Endothelial cell of umbilical vein (primary cell): ENCODE results near the gene RBP5. TPM values are rescaled to one million over a fixed set of nuclear protein-coding genes. Genes with fewer than 3 reads are reported as not detected.

Source experiments
- Bru-seq: library from RNA; stranded (reverse); fragments of 400-500 nt; gene quantifications from one replicate; lab custom pipeline; 2021; lab: Mats Ljungman, UMichigan
- BruChase-seq, 2 experiments: library from RNA; stranded (reverse); fragments of 400-500 nt; gene quantifications; one replicate each; lab custom pipeline; 2021; lab: Mats Ljungman, UMichigan
- BruUV-seq: library from RNA; stranded (reverse); fragments of 400-500 nt; replicated peaks from 2 replicates; lab custom pipeline; 2021; lab: Mats Ljungman, UMichigan
- CTCF ChIA-PET: fragments of 300-600, 350-600 bp; sonication (Branson Sonifier 250); formaldehyde crosslinking; loops from one replicate; lab custom pipeline; 2021; ENCODE audit warnings: antibody characterized with exemption, inconsistent platforms; lab: Charles Lee
- POLR2A ChIA-PET: fragments of 300-600, 350-600 bp; sonication (Branson Sonifier 250); formaldehyde crosslinking; loops from one replicate; lab custom pipeline; 2021; ENCODE audit warnings: antibody characterized with exemption, inconsistent platforms; lab: Charles Lee
- DNase-seq: peaks from one replicate; pipeline ENCODE4 v3.0.0-alpha.2; 2011; ENCODE audit warnings: low read depth, low spot score
- FAIRE-seq: peaks from 2 replicates; lab custom pipeline; 2011; peaks lifted over from hg19 to GRCh38; lab: Jason Lieb, UNC
- H2AFZ ChIP-seq: 2 replicates; pipeline ENCODE4 v1.6.0; 2012; ENCODE audit warnings: low read depth, low read length, control low read depth, inconsistent platforms
- H3K27ac ChIP-seq: 2 replicates; pipeline ENCODE4 v1.5.1; 2011; ENCODE audit warnings: low read depth, mild to moderate bottlenecking, control low read depth, low read length, moderate library complexity; ENCODE audit not compliant: insufficient read depth
- H3K27me3 ChIP-seq, 2 experiments: 2 replicates each; pipeline versions ENCODE4 v1.6.0 to v1.6.1; 2011; ENCODE audit warnings: low read length in 2 of 2, mixed read lengths in 1 of 2; ENCODE audit not compliant: control insufficient read depth in 2 of 2, insufficient read depth in 2 of 2
- H3K36me3 ChIP-seq, 2 experiments: 2 replicates in 1 of 2; 3 replicates in 1 of 2; pipeline ENCODE4 v1.5.1; 2011; ENCODE audit warnings: low read length in 2 of 2, mild to moderate bottlenecking in 1 of 2, moderate library complexity in 1 of 2; ENCODE audit not compliant: control insufficient read depth in 2 of 2, insufficient read depth in 2 of 2; ENCODE audit errors: extremely low read depth in 1 of 2
- H3K4me1 ChIP-seq: 3 replicates; pipeline ENCODE4 v1.5.1; 2011; ENCODE audit warnings: mild to moderate bottlenecking, low read length; ENCODE audit not compliant: control insufficient read depth, insufficient read depth; ENCODE audit errors: extremely low read depth
- H3K4me2 ChIP-seq: 2 replicates; pipeline ENCODE4 v1.6.1; 2011; ENCODE audit warnings: low read length, control low read depth, mixed read lengths; ENCODE audit not compliant: insufficient read depth
- H3K4me3 ChIP-seq, 3 experiments: fragments of 200-600 bp in 1 of 3; sonication (generic), shearing (Covaris generic) in 1 of 3; replicated peaks in 1 of 3; 2 replicates each; pipeline ENCODE4 v1.5.1; 2011 to 2016; ENCODE audit warnings: control low read depth in 3 of 3, low read length in 3 of 3, mild to moderate bottlenecking in 2 of 3, inconsistent platforms in 1 of 3, low read depth in 1 of 3, moderate library complexity in 1 of 3; ENCODE audit not compliant: insufficient read depth in 1 of 3
- H3K79me2 ChIP-seq: 2 replicates; pipeline ENCODE4 v1.6.0; 2012; ENCODE audit warnings: low read length, inconsistent platforms; ENCODE audit not compliant: control insufficient read depth, insufficient read depth
- H3K9ac ChIP-seq: replicated peaks from 2 replicates; pipeline ENCODE3; 2011; ENCODE audit warnings: low read length, control low read depth; ENCODE audit not compliant: insufficient read depth; ENCODE audit errors: extremely low read depth
- H3K9me1 ChIP-seq: replicated peaks from 3 replicates; pipeline ENCODE4 v1.6.0; 2011; ENCODE audit warnings: mild to moderate bottlenecking, low read length; ENCODE audit not compliant: control insufficient read depth, insufficient read depth; ENCODE audit errors: extremely low read depth
- H3K9me3 ChIP-seq: replicated peaks from 2 replicates; pipeline ENCODE4 v1.5.1; 2012; ENCODE audit warnings: low read length, inconsistent platforms; ENCODE audit not compliant: control insufficient read depth, insufficient read depth
- H4K20me1 ChIP-seq: replicated peaks from 2 replicates; pipeline ENCODE3; 2011; ENCODE audit warnings: mild to moderate bottlenecking, low read length; ENCODE audit not compliant: control insufficient read depth, insufficient read depth; ENCODE audit errors: extremely low read depth
- CTCF ChIP-seq, 2 donors: IDR thresholded peaks; 1 replicate in 1 of 2; 2 replicates in 1 of 2; pipeline ENCODE4 v1.5.1; 2011; ENCODE audit warnings: low read length in 2 of 2, mild to moderate bottlenecking in 2 of 2, moderate library complexity in 2 of 2, control low read depth in 1 of 2, inconsistent platforms in 1 of 2, low read depth in 1 of 2; ENCODE audit not compliant: insufficient read depth in 1 of 2; ENCODE audit errors: extremely low read depth in 1 of 2
- EZH2 ChIP-seq: IDR thresholded peaks from 2 replicates; pipeline ENCODE4 v1.6.1; 2012; ENCODE audit warnings: borderline replicate concordance, low read depth, mild to moderate bottlenecking, moderate library complexity, low read length, inconsistent platforms; ENCODE audit not compliant: severe bottlenecking
- FOS ChIP-seq: IDR thresholded peaks from 2 replicates; pipeline ENCODE4 v1.6.1; 2011; ENCODE audit warnings: mild to moderate bottlenecking, low read length, moderate library complexity, borderline replicate concordance; ENCODE audit not compliant: insufficient read depth
- GATA2 ChIP-seq: IDR thresholded peaks from 2 replicates; pipeline ENCODE4 v1.7.0; 2011; ENCODE audit warnings: low read depth, mild to moderate bottlenecking, moderate library complexity, mixed read lengths, low read length; ENCODE audit not compliant: insufficient read length, insufficient read depth
- JUN ChIP-seq: IDR thresholded peaks from 2 replicates; pipeline ENCODE4 v1.6.1; 2011; ENCODE audit warnings: borderline replicate concordance, low read depth; ENCODE audit not compliant: insufficient read length, insufficient read depth
- MAX ChIP-seq: IDR thresholded peaks from 2 replicates; pipeline ENCODE4 v1.6.1; 2011; ENCODE audit not compliant: insufficient read depth, insufficient read length
- MYC ChIP-seq: IDR thresholded peaks from one replicate; pipeline ENCODE4 v1.6.1; 2011; ENCODE audit warnings: mild to moderate bottlenecking, low read depth, low read length
- POLR2A ChIP-seq: IDR thresholded peaks from 2 replicates; pipeline ENCODE4 v1.6.1; 2012; ENCODE audit warnings: low read depth, mild to moderate bottlenecking, control low read depth, low read length
- POLR2AphosphoS5 ChIP-seq: IDR thresholded peaks from 2 replicates; pipeline ENCODE4 v1.6.1; 2012; ENCODE audit warnings: low read depth, mild to moderate bottlenecking, control low read depth, low read length, moderate library complexity; ENCODE audit not compliant: insufficient read depth
- dilution Hi-C: fragments of 300-500 bp; cut with MboI; formaldehyde crosslinking; loops from one replicate; pipeline ENCODE4 v1.15.0; 2019; ENCODE audit warnings: low sequenced_read_pairs; ENCODE audit not compliant: extremely low pct_ligation_motif_present
- intact Hi-C: fragments of 100-400 bp; cut with micrococcal nuclease; formaldehyde crosslinking; loops from one replicate; pipeline ENCODE4 v1.10.0; 2022
- long read RNA-seq: library from polyadenylated mRNA; stranded (forward); transcript quantifications from one replicate; pipeline ENCODE4 v2.0.0, GENCODE V29; 2021
- polyA minus RNA-seq, 3 experiments: library from RNA; depleted of rRNA, polyadenylated mRNA; stranded (reverse); fragments of >200 nt; gene quantifications; 1 replicate in 1 of 3; 2 replicates in 2 of 3; pipeline ENCODE4 v1.2.3, GENCODE V29; 2011
- polyA plus RNA-seq, 4 experiments: library from polyadenylated mRNA; depleted of rRNA in 3 of 4; stranded (reverse) in 3 of 4; unstranded in 1 of 4; fragments of >200 nt; gene quantifications; 2 replicates each; pipeline versions ENCODE4 v1.2.1 to v1.2.3, GENCODE V29; 2011 to 2012; ENCODE audit warnings: missing spikeins in 1 of 4
- total RNA-seq: library from RNA; stranded (reverse); gene quantifications from 2 replicates; pipeline ENCODE4 v1.2.3, GENCODE V29; 2021

RBP5 gene
- not detected in 2 replicates for total RNA-seq
- 0.11 and 0.12 TPM in 2 replicates for polyA plus RNA-seq
- 0.19 and 0.20 TPM in 2 replicates for polyA plus RNA-seq (2011; cell fraction: cytosol; rRNA removed)
- 0.59 and 1.5 TPM in 2 replicates for polyA plus RNA-seq (2011; cell fraction: nucleus; rRNA removed)
- 0.71 and 1.3 TPM in 2 replicates for polyA plus RNA-seq (2012)
- polyA minus RNA-seq: 0.25 TPM in 1 of 2 replicates, not detected in the other
- polyA minus RNA-seq (2011; cell fraction: cytosol; rRNA and poly(A)+ RNA removed): not detected
- not detected in 2 replicates for polyA minus RNA-seq (2011; cell fraction: nucleus; rRNA and poly(A)+ RNA removed)
- not detected for Bru-seq, nascent RNA
- BruChase-seq, experiment 1, labeled RNA remaining after a 6-hour chase: percentile 19 among the genes with signal in this experiment
- BruChase-seq, experiment 2, labeled RNA remaining after a 2-hour chase: percentile 13 among the genes with signal in this experiment
- long read RNA-seq, partial matches to known transcripts: 0 of 1 reads
- long read RNA-seq, other reads (novel, unspliced or antisense): 1 of 1 reads

- DNase-seq: no peak
- no peaks in the 10 kb centered on the region for H3K9me3 ChIP-seq
- peak within 1 kb of the TSS; percentile 58 to 85 (median 83) for H3K4me3 ChIP-seq
- dilution Hi-C loops: no loop called here
- H3K36me3 ChIP-seq: no peaks in the 10 kb centered on the region
- CTCF ChIA-PET: no interaction called here
- H4K20me1 ChIP-seq: no peaks in the 10 kb centered on the region
- TF ChIP-seq POLR2A: no peak
- no peak for TF ChIP-seq POLR2AphosphoS5
- TF ChIP-seq MAX: no peak
- no peak for TF ChIP-seq JUN
- intact Hi-C loops: no loop called here
- no peak within 1 kb of the TSS for H3K27ac ChIP-seq
- peak within 1 kb of the TSS; percentile 75 for H2AFZ ChIP-seq
- BruUV-seq: no TSS peak
- POLR2A ChIA-PET: no interaction called here
- H3K4me1 ChIP-seq: peaks cover 31% of the 10 kb centered on the region
- H3K9ac ChIP-seq: no peak within 1 kb of the TSS
- H3K9me1 ChIP-seq: no peaks in the 10 kb centered on the region
- no peak for FAIRE-seq
- H3K79me2 ChIP-seq: no peaks in the 10 kb centered on the region
- H3K4me2 ChIP-seq: peak within 1 kb of the TSS; percentile 77
- no peaks in the 10 kb centered on the region for H3K27me3 ChIP-seq
Observed at GRCh38 chr12:7128681-7129286, at the start of gene RBP5. TSS of gene RBP5 (minus strand) at chr12:7128889. CDS start at chr12:7128775, 114 bp downstream.

GRCh38 chr12:7178481-7178880, 49.8 kb upstream of the RBP5 start:
- dilution Hi-C loops (no loop called here), intact Hi-C loops (no loop called here)
- Histone ChIP-seq H3K9me3 (no peaks in the 10 kb centered on the region), H3K27me3 (peaks cover 12 to 25% of the 10 kb centered on the region in 2 experiments), H3K9ac (no peak overlapping the region), H3K79me2 (no peaks in the 10 kb centered on the region), H3K4me3 (no peak overlapping the region), H3K36me3 (no peaks in the 10 kb centered on the region), H2AFZ (no peak overlapping the region), H3K4me2 (no peak overlapping the region), H3K4me1 (no peaks in the 10 kb centered on the region), H3K27ac (no peak overlapping the region), H3K9me1 (no peaks in the 10 kb centered on the region), H4K20me1 (no peaks in the 10 kb centered on the region)
- no peak for TF ChIP-seq GATA2
- TF ChIP-seq MAX: no peak
- no peak for TF ChIP-seq POLR2A
- TF ChIP-seq JUN: no peak
- TF ChIP-seq MYC: no peak
- TF ChIP-seq FOS: no peak
- no peak for TF ChIP-seq POLR2AphosphoS5
- TF ChIP-seq CTCF (IDR thresholded peaks at IDR 0.05; ENCODE audit: extremely low read depth in 1 of 2, insufficient read depth in 1 of 2, low read depth in 1 of 2, low read length in 2 of 2): no peak
- no peak for TF ChIP-seq EZH2
- DNase-seq (no peak), FAIRE-seq (no peak)
- ChIA-PET POLR2A (no interaction called here), CTCF (no interaction called here)
- no TSS peak for BruUV-seq
